K562 (cell line): ENCODE results near the gene LMOD1.

ENCODE experiments used
- HDAC2 ChIP-seq: fragments of 450-650 bp; IDR thresholded peaks from 2 replicates; pipeline ENCODE4 v1.6.1; 2016; ENCODE audit warnings: mild to moderate bottlenecking
- HSF4 ChIP-seq: fragments of 250-450 bp; sonication (Bioruptor Pico); IDR thresholded peaks from 2 replicates; pipeline ENCODE4 v2.1.2; 2022; ENCODE audit warnings: mild to moderate bottlenecking, moderate library complexity, borderline replicate concordance
- JUN ChIP-seq, 2 experiments: sonication (generic) in 1 of 2; formaldehyde crosslinking in 1 of 2; IDR thresholded peaks; 2 replicates each; pipeline versions ENCODE4 v1.6.1 to v1.8.0; 2012 to 2022; ENCODE audit warnings: borderline replicate concordance in 2 of 2, mild to moderate bottlenecking in 2 of 2, improper control_type of control experiment in 1 of 2, low read depth in 1 of 2, low read length in 1 of 2, missing genetic modification reagents in 1 of 2
- MTF1 ChIP-seq: fragments of 250-450 bp; sonication (Bioruptor Pico); IDR thresholded peaks from 2 replicates; pipeline ENCODE4 v1.9.0; 2021; ENCODE audit warnings: moderate library complexity, mild to moderate bottlenecking, inconsistent platforms, borderline replicate concordance
- NFYB ChIP-seq: IDR thresholded peaks from 2 replicates; pipeline ENCODE4 v1.6.1; 2011; ENCODE audit warnings: mild to moderate bottlenecking, moderate library complexity; ENCODE audit not compliant: insufficient read length; ENCODE audit errors: extremely low read depth
- RCOR1 ChIP-seq, 2 experiments: IDR thresholded peaks; 2 replicates each; pipeline ENCODE4 v1.6.1; 2012; ENCODE audit warnings: low read depth in 2 of 2, low read length in 2 of 2, borderline replicate concordance in 1 of 2, improper control_type of control experiment in 1 of 2
- SPI1 ChIP-seq: IDR thresholded peaks from 2 replicates; pipeline ENCODE4 v1.6.1; 2011; ENCODE audit warnings: low read depth, low read length, control low read depth, borderline replicate concordance
- TBL1XR1 ChIP-seq, 2 experiments: IDR thresholded peaks; 2 replicates each; pipeline ENCODE4 v1.6.1; 2012; ENCODE audit warnings: improper control_type of control experiment in 2 of 2, low read length in 2 of 2, mild to moderate bottlenecking in 1 of 2
- ZNF124 ChIP-seq: sonication (generic); formaldehyde crosslinking; IDR thresholded peaks from 2 replicates; pipeline ENCODE4 v1.8.1; 2022; ENCODE audit warnings: missing genetic modification reagents
- ZNF77 ChIP-seq: fragments of 250-450 bp; sonication (Bioruptor Pico); IDR thresholded peaks from 2 replicates; pipeline ENCODE4 v1.5.0; 2020
- TF ChIP-seq, protein P1 (sequence below): sonication (generic); formaldehyde crosslinking; IDR thresholded peaks from 2 replicates; pipeline ENCODE4 v1.8.0; 2022; ENCODE audit warnings: mild to moderate bottlenecking, missing genetic modification reagents
- TF ChIP-seq, protein P2 (sequence below), 3 experiments: IDR thresholded peaks in 2 of 3; conservative IDR thresholded peaks in 1 of 3; 2 replicates each; pipeline ENCODE4 v1.5.1; 2011 to 2012; ENCODE audit warnings: low read length in 3 of 3, mild to moderate bottlenecking in 3 of 3, control low read depth in 2 of 3, improper control_type of control experiment in 1 of 3, inconsistent platforms in 1 of 3, low read depth in 1 of 3, mixed read lengths in 1 of 3, moderate library complexity in 1 of 3; ENCODE audit not compliant: insufficient read depth in 2 of 3
- TF ChIP-seq, protein P3 (sequence below): sonication (generic); formaldehyde crosslinking; IDR thresholded peaks from 2 replicates; pipeline ENCODE4 v1.5.0; 2020; ENCODE audit warnings: missing genetic modification reagents

DNA sequence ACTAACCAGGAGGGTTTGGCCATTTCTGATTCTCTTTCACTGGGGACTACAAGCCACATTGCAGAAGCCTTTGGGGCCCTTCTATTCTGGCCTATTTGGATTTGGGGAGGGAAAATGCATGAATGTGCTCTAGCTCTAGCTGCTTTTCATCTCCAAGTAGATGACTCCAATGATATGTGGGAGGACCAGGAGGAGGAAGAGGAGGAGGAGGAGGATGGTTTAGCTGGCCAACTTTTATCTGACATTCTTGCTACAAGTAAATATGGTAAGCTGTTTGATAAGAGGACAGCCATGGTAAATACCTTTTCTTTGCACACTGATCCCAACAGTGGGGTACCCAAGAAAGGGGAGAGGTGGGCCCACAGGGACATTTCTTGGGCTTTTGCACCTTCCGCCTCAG is 71.7 kb downstream of the LMOD1 start:
- no peak for TF ChIP-seq TBL1XR1 (IDR thresholded peaks at IDR 0.05; ENCODE audit: low read length in 2 of 2)
- TF ChIP-seq, protein P1, sequence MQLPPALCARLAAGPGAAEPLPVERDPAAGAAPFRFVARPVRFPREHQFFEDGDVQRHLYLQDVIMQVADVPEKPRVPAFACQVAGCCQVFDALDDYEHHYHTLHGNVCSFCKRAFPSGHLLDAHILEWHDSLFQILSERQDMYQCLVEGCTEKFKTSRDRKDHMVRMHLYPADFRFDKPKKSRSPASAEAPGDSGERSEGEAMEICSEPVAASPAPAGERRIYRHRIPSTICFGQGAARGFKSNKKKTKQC (CRISPR knock-in tag) = no peak
- no peak for TF ChIP-seq SPI1
- no peak for TF ChIP-seq MTF1
- TF ChIP-seq HDAC2 = no peak
- no peak for TF ChIP-seq ZNF77 (CRISPR knock-in tag)
- TF ChIP-seq ZNF124 (CRISPR knock-in tag) = no peak
- TF ChIP-seq, protein P2, sequence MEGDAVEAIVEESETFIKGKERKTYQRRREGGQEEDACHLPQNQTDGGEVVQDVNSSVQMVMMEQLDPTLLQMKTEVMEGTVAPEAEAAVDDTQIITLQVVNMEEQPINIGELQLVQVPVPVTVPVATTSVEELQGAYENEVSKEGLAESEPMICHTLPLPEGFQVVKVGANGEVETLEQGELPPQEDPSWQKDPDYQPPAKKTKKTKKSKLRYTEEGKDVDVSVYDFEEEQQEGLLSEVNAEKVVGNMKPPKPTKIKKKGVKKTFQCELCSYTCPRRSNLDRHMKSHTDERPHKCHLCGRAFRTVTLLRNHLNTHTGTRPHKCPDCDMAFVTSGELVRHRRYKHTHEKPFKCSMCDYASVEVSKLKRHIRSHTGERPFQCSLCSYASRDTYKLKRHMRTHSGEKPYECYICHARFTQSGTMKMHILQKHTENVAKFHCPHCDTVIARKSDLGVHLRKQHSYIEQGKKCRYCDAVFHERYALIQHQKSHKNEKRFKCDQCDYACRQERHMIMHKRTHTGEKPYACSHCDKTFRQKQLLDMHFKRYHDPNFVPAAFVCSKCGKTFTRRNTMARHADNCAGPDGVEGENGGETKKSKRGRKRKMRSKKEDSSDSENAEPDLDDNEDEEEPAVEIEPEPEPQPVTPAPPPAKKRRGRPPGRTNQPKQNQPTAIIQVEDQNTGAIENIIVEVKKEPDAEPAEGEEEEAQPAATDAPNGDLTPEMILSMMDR (IDR thresholded peaks at IDR 0.05 in 2 of 3, conservative IDR thresholded peaks at IDR 0.05 in 1 of 3; ENCODE audit: insufficient read depth in 2 of 3, low read depth in 1 of 3, low read length in 3 of 3) = no peak
- TF ChIP-seq, protein P3, sequence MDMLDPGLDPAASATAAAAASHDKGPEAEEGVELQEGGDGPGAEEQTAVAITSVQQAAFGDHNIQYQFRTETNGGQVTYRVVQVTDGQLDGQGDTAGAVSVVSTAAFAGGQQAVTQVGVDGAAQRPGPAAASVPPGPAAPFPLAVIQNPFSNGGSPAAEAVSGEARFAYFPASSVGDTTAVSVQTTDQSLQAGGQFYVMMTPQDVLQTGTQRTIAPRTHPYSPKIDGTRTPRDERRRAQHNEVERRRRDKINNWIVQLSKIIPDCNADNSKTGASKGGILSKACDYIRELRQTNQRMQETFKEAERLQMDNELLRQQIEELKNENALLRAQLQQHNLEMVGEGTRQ (CRISPR knock-in tag) = no peak
- no peak for TF ChIP-seq RCOR1 (IDR thresholded peaks at IDR 0.05; ENCODE audit: borderline replicate concordance in 1 of 2, low read depth in 2 of 2, low read length in 2 of 2)
- no peak for TF ChIP-seq JUN (IDR thresholded peaks at IDR 0.05; ENCODE audit: borderline replicate concordance, low read depth, low read length)
- no peak for TF ChIP-seq JUN (CRISPR knock-in tag; IDR thresholded peaks at IDR 0.05; ENCODE audit: borderline replicate concordance)
- TF ChIP-seq HSF4 (CRISPR knock-in tag) = no peak
- TF ChIP-seq NFYB = no peak
